HG03025 (cell line): Measurements from ENCODE around the gene TBX6.
"Not testable (repeated sequence)": the region's sequence is repeated elsewhere in the genome, so short reads cannot be mapped to it uniquely, and the experiment has no call there.

Experiments used
- ATAC-seq: cut with Tn5 transposase; IDR thresholded peaks from one replicate; pipeline ENCODE4 v1.9.1; 2021; ENCODE audit warnings: mild to moderate bottlenecking, moderate library complexity; ENCODE audit not compliant: unreplicated experiment, low FRiP score

The TBX6 gene

GRCh38 chr16:30041841-30042240, 49.9 kb downstream of the TBX6 start:
- no peak for ATAC-seq

GRCh38 chr16:30040690-30041089, 51.0 kb downstream of the TBX6 start:
- not testable (repeated sequence) for ATAC-seq

GRCh38 chr16:30040221-30040620, 51.5 kb downstream of the TBX6 start:
- no peak for ATAC-seq
